Activated CD4-positive, alpha-beta memory T cell treated with anti-CD3 and anti-CD28 coated beads, Interleukin-2, amount 10 ng/mL, durations not matched to agents 7 days and 5 days (primary cell): ENCODE measurements around the gene CALML4. TPM values are rescaled to one million over a fixed set of nuclear protein-coding genes. Genes with fewer than 3 reads are reported as not detected.

ENCODE experiments used
- CTCF ChIA-PET: fragments of 350-600 bp; sonication (Branson Sonifier 250); formaldehyde crosslinking; loops from one replicate; lab custom pipeline; 2021; ENCODE audit warnings: antibody characterized with exemption, inconsistent platforms; lab: Charles Lee
- POLR2A ChIA-PET: fragments of 350-600 bp; sonication (Branson Sonifier 250); formaldehyde crosslinking; loops from one replicate; lab custom pipeline; 2021; ENCODE audit warnings: antibody characterized with exemption; lab: Charles Lee
- DNase-seq: peaks from one replicate; pipeline ENCODE4 v3.0.0-alpha.2; 2020
- H3K27ac Mint-ChIP-seq: one replicate; pipeline ENCODE4 v1.8.0; 2021; ENCODE audit warnings: mild to moderate bottlenecking, mixed read lengths
- H3K27me3 Mint-ChIP-seq: one replicate; pipeline ENCODE4 v1.8.0; 2021; ENCODE audit warnings: mixed read lengths
- H3K36me3 Mint-ChIP-seq: one replicate; pipeline ENCODE4 v1.8.0; 2021; ENCODE audit warnings: low read depth, mixed read lengths
- H3K4me1 Mint-ChIP-seq: one replicate; pipeline ENCODE4 v1.8.0; 2021; ENCODE audit warnings: mixed read lengths
- H3K4me3 Mint-ChIP-seq: one replicate; pipeline ENCODE4 v1.8.0; 2021; ENCODE audit warnings: mild to moderate bottlenecking, mixed read lengths
- H3K9me3 Mint-ChIP-seq: one replicate; pipeline ENCODE4 v1.8.0; 2021; ENCODE audit warnings: mixed read lengths
- total RNA-seq, 2 experiments: library from RNA; stranded (reverse); gene quantifications; one replicate each; pipeline ENCODE4 v1.2.3, GENCODE V29; 2021

CALML4 gene
- total RNA-seq, 2 experiments from 2014 or later, result 12.9 to 13.1 TPM

DNA sequence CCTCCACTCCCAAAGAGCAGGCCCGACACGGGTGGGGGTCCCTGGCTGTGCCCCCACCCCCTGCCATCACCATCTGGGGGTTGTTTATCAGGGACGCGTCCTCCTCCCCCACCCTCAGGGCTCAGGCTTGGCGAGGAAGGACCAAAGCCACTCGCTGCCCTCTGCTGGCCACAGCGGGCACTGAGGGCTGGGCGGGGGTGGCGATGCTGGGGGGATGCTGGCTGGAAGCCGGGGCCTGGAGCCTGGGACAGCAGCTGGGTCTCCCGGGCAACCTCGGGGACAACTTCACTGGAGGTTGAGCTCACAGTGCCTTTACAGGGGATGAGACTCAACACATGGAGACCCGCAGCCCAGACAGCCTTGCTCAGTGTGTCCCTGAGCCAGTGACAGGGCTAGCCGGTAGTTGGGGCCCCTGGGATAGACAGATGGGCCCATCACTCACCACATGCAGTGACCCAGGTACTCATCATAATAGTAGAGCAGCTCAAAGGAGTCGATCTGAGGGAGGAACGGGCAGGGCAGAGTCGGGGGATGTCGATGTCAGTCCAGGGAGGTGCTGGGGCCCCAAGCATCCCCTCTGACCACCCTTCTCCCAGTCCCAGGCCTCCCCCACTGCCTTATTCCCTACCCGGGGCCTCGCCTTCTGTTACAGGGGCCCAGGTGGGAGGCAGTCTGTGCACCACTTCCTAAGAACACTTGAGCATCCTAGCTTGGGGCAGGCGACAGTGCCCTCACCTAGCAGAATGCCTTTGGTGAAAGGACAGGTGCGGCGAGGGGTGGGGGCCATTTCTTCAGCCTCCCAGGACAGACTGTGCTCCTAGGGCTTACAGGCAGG lies 5.9 kb upstream of the CALML4 start:
- H3K27me3 Mint-ChIP-seq, result no peaks in the 10 kb centered on the region
- H3K27ac Mint-ChIP-seq, result peak overlapping the region; percentile 58
- H3K36me3 Mint-ChIP-seq, result peaks cover 3% of the 10 kb centered on the region
- CTCF ChIA-PET, result interaction anchor here (1.1 to 1.4 kb wide), 4 partner anchors 8 to 25 kb away, joined by 3 to 6 read pairs (median 4); no protein-coding TSS in a partner anchor
- no peak overlapping the region for H3K4me3 Mint-ChIP-seq
- H3K9me3 Mint-ChIP-seq, result no peaks in the 10 kb centered on the region
- peaks cover 35% of the 10 kb centered on the region for H3K4me1 Mint-ChIP-seq
- DNase-seq, result peak; percentile 56
- POLR2A ChIA-PET, result interaction anchor here (3.5 kb wide), 1 partner anchor 18 kb away, joined by 17 read pairs; the partner anchor contains the start of gene CLN6

DNA sequence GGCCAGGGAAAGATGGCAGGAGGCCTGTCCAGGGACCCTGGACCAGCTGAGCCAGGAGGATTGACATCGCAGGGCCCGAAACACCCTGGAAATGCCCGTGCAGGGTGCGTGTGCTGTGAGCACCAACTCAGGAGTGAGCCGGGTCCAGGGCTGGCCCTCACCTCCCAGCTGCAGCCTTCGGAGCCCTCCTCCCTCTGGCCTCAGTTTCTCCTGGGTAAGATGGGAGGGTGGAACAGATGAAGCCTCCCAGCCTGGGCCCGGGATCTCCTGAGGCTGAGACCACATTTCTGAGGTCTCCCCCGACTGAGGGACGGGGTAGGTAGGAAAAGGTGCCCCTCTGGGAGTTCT lies 5.3 kb upstream of the CALML4 start:
- DNase-seq, result no peak
- peaks cover 36% of the 10 kb centered on the region for H3K4me1 Mint-ChIP-seq
- POLR2A ChIA-PET, result interaction anchor here (1.5 to 3.5 kb wide), 3 partner anchors 13 to 156 kb away, joined by 4 to 17 read pairs (median 6); partner anchors contain the start of genes CLN6 and PIAS1
- no peaks in the 10 kb centered on the region for H3K27me3 Mint-ChIP-seq
- no peak overlapping the region for H3K4me3 Mint-ChIP-seq
- no peaks in the 10 kb centered on the region for H3K9me3 Mint-ChIP-seq
- no peaks in the 10 kb centered on the region for H3K36me3 Mint-ChIP-seq
- CTCF ChIA-PET, result interaction anchor here (1.1 to 1.4 kb wide), 3 partner anchors 9 to 25 kb away, joined by 3 to 6 read pairs (median 5); no protein-coding TSS in a partner anchor
- H3K27ac Mint-ChIP-seq, result no peak overlapping the region

DNA sequence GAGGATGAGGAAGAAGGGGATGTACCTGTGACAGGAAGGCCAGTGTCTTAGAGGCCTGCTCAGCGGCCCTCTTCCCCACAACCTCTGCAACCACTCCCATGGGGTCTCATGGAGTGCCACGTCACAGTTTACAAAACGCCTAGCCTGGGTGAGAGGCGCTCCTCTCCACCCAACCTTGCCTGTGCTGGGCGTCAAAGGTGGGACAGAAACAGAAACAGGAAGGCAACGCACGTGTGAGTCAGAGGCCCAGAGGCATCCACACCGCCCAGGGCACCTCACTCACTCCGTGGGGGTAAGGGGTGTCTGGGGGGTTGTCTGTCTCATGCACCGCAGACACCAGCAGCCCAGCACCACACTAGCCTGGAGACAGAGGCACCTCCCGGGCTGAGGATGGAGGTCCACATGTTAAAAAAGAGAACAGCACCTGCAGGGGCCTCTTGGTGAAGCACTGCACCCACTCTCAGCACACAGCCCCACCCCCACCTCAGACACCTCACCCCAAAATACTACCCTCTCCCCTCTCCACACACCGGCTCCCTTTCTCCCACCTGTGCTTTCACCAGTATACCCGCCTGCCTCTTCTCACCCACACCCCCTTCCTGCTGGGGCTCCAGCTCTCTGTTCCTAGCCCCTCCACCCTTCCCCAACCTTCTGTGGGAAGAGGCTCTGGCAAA lies 4.7 kb upstream of the CALML4 start:
- ChIA-PET POLR2A (interaction anchor here (1.5 to 3.5 kb wide), 3 partner anchors 12 to 156 kb away, joined by 4 to 17 read pairs (median 6); partner anchors contain the start of genes CLN6 and PIAS1), CTCF (interaction anchor here (1.1 kb wide), 1 partner anchor 10 kb away, joined by 5 read pairs; no protein-coding TSS in a partner anchor)
- H3K9me3 Mint-ChIP-seq, result no peaks in the 10 kb centered on the region
- no peaks in the 10 kb centered on the region for H3K36me3 Mint-ChIP-seq
- H3K27ac Mint-ChIP-seq, result peak overlapping the region; percentile 86
- H3K4me1 Mint-ChIP-seq, result peaks cover 37% of the 10 kb centered on the region
- H3K27me3 Mint-ChIP-seq, result no peaks in the 10 kb centered on the region
- DNase-seq, result peak; percentile 43
- H3K4me3 Mint-ChIP-seq, result peak overlapping the region; percentile 4

DNA sequence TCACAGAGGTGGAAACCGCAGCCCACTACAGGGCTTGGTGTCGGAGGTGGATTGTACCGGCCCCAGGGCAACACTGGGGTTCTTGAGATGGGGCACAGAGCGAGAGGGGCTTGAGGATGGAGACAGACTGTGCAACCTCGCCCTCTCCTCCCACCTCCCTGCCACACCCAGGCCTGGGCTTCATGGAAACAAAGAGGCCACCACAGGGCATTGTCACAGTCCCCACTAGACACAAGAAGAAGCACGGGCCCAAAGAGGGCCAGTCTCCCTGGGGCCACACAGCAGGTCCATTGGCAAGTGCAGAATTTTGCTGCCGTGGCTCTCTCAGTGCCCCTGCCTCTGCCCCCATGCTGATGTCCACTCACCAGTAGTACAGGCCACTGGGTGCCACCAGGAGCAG lies 4.1 kb upstream of the CALML4 start:
- Mint-ChIP-seq H3K4me1 (peaks cover 41% of the 10 kb centered on the region), H3K9me3 (no peaks in the 10 kb centered on the region), H3K36me3 (no peaks in the 10 kb centered on the region), H3K4me3 (peak overlapping the region; percentile 59), H3K27me3 (no peaks in the 10 kb centered on the region), H3K27ac (peak overlapping the region; percentile 86)
- ChIA-PET POLR2A (interaction anchor here (0.6 to 3.5 kb wide), 4 partner anchors 12 to 582 kb away, joined by 3 to 17 read pairs (median 5); partner anchors contain the start of genes CLN6 and PIAS1), CTCF (no interaction called here)
- DNase-seq, result no peak

DNA sequence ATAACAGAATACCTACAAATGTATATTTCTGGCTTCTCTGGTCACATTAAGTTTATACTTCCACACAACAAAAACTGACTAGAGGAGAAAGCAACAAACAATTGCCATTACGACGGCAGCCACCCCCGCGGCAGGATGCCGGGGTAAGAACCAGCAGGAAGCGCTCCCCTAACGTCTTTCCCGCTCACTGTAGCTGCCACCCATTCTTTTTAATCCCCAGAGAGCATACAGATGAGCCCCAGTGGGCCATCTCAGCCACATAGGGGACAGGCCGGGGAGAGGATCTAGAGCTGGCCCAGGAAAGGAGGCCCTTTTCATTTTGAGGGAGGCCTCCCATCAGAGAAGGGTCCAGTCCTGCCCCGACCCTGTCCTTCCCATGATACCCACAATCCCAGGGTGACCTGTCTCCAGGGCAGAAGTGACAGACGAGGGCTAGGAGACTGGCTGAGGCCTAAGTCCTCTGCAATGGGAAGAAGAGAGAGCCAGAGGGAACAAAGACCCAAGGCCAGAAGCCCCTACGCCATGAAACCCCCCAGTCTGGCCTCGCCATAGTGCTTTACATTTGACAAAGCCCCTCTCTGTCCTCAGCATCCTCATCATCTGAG lies 3.6 kb upstream of the CALML4 start:
- POLR2A ChIA-PET, result interaction anchor here (0.6 to 3.5 kb wide), 4 partner anchors 11 to 583 kb away, joined by 3 to 17 read pairs (median 5); partner anchors contain the start of genes CLN6 and PIAS1
- peak; percentile 36 for DNase-seq
- Mint-ChIP-seq H3K27me3 (no peaks in the 10 kb centered on the region), H3K9me3 (no peaks in the 10 kb centered on the region), H3K4me3 (peak overlapping the region; percentile 59), H3K36me3 (no peaks in the 10 kb centered on the region), H3K4me1 (peaks cover 41% of the 10 kb centered on the region), H3K27ac (peak overlapping the region; percentile 86)
- CTCF ChIA-PET, result no interaction called here

DNA sequence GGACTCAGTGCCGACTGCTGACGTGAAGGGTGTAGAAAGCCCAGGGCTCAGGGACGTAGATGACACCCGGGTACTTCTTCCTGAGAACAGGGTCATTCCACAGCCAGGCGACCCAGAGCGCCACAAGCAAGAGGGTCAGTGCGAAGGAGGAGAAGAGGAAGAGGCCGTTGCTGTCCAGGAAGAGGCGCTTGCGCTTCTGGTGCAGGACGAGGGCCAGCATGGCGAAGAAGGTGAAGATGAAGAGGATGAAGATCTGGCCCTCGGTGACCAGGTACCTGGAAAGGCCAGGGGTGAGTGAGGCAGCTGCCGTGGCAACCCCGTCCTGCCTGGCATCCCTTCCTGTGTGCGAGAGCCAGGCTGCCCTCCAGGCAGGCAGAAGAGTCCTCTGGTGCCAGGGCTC lies 3.0 kb upstream of the CALML4 start:
- H3K4me3 Mint-ChIP-seq, result no peak overlapping the region
- no peaks in the 10 kb centered on the region for H3K27me3 Mint-ChIP-seq
- no peaks in the 10 kb centered on the region for H3K9me3 Mint-ChIP-seq
- H3K4me1 Mint-ChIP-seq, result peaks cover 46% of the 10 kb centered on the region
- H3K27ac Mint-ChIP-seq, result peak overlapping the region; percentile 86
- H3K36me3 Mint-ChIP-seq, result no peaks in the 10 kb centered on the region
- ChIA-PET CTCF (no interaction called here), POLR2A (interaction anchor here (3.5 kb wide), 1 partner anchor 20 kb away, joined by 17 read pairs; the partner anchor contains the start of gene CLN6)
- DNase-seq, result no peak

DNA sequence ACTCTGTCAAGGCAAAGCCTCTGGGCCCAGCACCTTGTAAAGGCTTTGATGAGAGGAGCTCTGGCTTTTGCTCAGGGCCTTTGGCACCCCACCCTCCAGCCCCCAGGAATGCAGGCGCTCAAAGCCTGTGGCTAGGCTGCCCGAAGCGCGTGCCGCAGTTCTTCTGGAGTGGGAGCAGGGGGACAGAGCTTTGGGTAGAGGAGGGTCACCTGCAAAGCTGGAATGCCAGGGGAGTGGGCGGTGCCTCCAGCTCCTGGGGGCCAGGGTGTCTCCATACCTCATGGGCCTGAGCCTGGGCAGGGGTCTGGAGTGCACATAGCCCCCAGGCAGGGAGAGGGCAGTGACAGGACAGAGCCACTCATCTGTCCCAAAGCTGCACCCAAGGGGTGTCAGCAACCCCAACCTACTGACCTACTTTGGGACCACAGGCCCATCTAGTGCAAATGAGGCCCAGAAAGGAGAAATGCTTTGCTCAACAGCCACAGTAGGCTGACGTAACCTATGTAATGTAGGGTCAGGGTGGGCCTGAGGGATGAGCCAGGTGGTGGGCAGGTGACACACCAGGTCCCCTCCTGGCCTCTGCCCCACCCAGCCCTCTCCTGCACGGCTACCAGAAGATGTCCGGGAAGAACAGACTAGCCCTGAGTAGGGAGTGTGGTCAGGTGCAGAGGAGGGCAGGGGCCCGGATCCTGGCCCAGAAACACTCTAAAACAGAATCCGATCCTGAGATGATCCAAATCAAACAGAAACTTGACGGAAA lies 2.2 kb upstream of the CALML4 start:
- Mint-ChIP-seq H3K4me3 (no peak overlapping the region), H3K9me3 (no peaks in the 10 kb centered on the region), H3K27me3 (no peaks in the 10 kb centered on the region), H3K36me3 (no peaks in the 10 kb centered on the region), H3K27ac (peak overlapping the region; percentile 62), H3K4me1 (peaks cover 46% of the 10 kb centered on the region)
- CTCF ChIA-PET, result no interaction called here
- DNase-seq, result no peak
- POLR2A ChIA-PET, result interaction anchor here (0.6 to 1.0 kb wide), 2 partner anchors 22 to 182 kb away, joined by 3 to 4 read pairs; partner anchors contain the start of gene CLN6

DNA sequence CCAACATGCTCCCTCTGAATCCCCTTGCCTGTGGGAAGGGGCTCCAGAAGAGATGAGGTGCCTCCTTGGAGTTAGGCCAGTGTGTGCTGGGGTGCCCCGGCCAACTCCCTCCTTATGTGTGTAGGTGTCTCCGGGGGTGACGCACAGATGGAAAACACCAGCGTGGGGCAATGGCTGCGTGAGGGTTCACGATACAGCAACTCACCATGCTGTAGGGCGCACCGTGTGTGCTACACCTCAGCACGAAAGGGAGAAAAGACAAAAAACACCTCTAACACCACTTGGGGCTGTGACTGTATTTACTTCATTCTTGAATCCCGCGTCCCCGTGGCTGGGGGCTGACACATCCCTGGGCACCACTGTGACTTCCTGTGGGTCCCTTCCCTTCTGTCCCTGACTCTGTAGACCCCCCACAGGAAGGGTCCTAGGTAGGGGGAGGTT lies 1.6 kb upstream of the CALML4 start:
- no peak overlapping the region for H3K4me3 Mint-ChIP-seq
- H3K4me1 Mint-ChIP-seq, result peaks cover 47% of the 10 kb centered on the region
- DNase-seq, result no peak
- ChIA-PET CTCF (no interaction called here), POLR2A (interaction anchor here (0.6 to 1.1 kb wide), 3 partner anchors 9 to 183 kb away, joined by 3 to 4 read pairs (median 3); partner anchors contain the start of gene CLN6)
- H3K9me3 Mint-ChIP-seq, result no peaks in the 10 kb centered on the region
- H3K36me3 Mint-ChIP-seq, result no peaks in the 10 kb centered on the region
- H3K27ac Mint-ChIP-seq, result peak overlapping the region; percentile 54
- H3K27me3 Mint-ChIP-seq, result no peaks in the 10 kb centered on the region

DNA sequence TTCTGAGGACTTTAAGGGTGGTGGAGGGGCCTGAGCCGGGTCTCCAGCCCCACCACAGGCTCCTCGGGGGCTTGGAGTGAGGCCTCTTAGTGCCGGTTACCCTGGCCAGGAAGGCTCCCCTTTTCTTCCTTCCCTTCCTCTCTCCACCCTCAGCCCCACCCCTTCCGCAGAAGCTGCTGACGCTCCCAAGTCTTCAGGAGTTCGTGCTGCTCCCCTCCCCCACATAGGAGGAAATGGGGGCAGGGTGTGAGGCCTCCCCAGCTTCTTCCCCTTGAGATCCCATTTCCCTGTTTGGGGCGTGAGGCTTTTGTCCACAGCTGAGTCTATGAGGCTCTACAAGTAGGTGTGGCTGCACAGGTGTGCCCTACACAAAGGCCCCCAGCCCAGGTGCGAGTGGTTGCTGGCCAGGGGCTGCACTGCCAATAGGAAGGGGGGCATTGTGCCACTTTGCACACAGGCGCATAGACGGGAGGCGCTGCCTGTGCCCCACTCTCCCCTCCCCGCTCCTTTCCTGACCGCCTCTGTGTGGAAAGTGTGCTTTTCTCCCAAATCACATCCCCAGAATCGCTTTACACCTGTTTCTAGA lies 915 bp upstream of the CALML4 start:
- peak overlapping the region; percentile 67 for H3K4me3 Mint-ChIP-seq
- peaks cover 47% of the 10 kb centered on the region for H3K4me1 Mint-ChIP-seq
- H3K36me3 Mint-ChIP-seq, result no peaks in the 10 kb centered on the region
- no peaks in the 10 kb centered on the region for H3K9me3 Mint-ChIP-seq
- CTCF ChIA-PET, result no interaction called here
- H3K27me3 Mint-ChIP-seq, result no peaks in the 10 kb centered on the region
- DNase-seq, result no peak
- peak overlapping the region; percentile 68 for H3K27ac Mint-ChIP-seq
- POLR2A ChIA-PET, result interaction anchor here (1.0 to 1.2 kb wide), 3 partner anchors 9 to 13 kb away, joined by 3 read pairs; no protein-coding TSS in a partner anchor

DNA sequence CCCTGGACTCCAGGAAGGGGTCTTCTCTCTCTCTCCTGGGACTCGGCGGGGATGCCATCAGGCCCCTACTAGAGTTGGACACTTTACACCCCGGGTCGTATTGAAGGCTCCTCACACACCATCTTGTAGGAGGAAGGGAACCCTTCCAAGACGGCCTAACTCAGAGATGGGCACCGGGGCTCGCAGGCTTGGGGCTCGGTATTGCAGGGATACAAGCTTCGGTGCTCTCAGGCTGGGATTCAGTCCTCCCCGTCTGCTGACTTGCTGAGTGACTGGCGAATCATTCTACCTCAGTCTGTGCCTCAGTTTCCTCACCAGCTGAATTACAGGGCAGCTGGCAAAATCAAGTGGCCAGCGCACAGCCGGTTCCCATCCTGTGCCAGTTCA lies 419 bp upstream of the CALML4 start:
- Mint-ChIP-seq H3K9me3 (no peaks in the 10 kb centered on the region), H3K4me1 (peaks cover 45% of the 10 kb centered on the region), H3K36me3 (no peaks in the 10 kb centered on the region), H3K27me3 (no peaks in the 10 kb centered on the region), H3K4me3 (peak overlapping the region; percentile 67), H3K27ac (peak overlapping the region; percentile 68)
- POLR2A ChIA-PET, result interaction anchor here (1.0 to 1.2 kb wide), 3 partner anchors 8 to 12 kb away, joined by 3 read pairs; no protein-coding TSS in a partner anchor
- CTCF ChIA-PET, result no interaction called here
- DNase-seq, result no peak

DNA sequence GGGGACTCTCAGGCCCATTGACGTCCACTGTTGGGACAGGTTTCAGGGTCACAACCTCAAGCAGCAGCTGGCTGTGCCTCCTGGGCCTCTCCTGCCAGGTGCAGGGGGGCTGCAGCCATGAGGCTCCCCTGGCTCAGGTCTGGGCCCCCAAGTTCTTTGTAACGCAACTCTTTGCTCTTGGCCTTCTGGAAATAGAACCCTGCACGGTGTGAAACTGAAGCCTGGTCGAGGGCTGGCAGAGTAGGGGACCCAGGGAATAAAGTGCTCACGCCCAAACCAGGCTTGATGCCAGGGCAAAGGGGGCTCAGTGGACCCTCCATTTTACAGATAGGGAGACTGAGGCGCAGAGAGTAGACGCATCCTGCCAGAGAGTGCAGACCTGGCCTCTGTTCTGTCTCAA lies 771 bp downstream of the CALML4 start:
- H3K9me3 Mint-ChIP-seq, result no peaks in the 10 kb centered on the region
- ChIA-PET POLR2A (no interaction called here), CTCF (no interaction called here)
- no peaks in the 10 kb centered on the region for H3K36me3 Mint-ChIP-seq
- peak overlapping the region; percentile 67 for H3K4me3 Mint-ChIP-seq
- no peak overlapping the region for H3K27ac Mint-ChIP-seq
- H3K27me3 Mint-ChIP-seq, result no peaks in the 10 kb centered on the region
- DNase-seq, result no peak
- H3K4me1 Mint-ChIP-seq, result peaks cover 36% of the 10 kb centered on the region
